ENCODE results near the gene LSM7.

DNA sequence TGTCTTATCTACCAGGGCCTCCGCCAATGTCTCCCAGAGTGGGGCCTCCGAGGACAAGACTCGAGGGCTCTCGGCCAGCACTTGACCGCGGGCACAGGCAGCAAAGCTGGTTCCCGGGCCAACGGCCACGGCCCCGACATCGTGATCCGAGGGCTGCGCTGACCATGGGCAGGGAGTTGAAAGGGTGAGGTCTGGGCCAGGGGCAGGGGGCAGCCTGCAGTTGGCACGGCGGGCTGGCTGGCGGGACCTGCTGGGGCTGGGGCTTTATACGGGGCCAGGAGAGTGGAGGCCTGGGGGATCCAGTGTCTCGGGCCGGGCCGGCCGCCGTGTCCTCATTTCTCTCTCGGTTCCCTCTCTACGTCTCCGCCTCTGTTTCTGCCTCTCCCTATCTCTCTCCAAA lies 10.6 kb downstream of the LSM7 start:
- TF ChIP-seq, protein P1, sequence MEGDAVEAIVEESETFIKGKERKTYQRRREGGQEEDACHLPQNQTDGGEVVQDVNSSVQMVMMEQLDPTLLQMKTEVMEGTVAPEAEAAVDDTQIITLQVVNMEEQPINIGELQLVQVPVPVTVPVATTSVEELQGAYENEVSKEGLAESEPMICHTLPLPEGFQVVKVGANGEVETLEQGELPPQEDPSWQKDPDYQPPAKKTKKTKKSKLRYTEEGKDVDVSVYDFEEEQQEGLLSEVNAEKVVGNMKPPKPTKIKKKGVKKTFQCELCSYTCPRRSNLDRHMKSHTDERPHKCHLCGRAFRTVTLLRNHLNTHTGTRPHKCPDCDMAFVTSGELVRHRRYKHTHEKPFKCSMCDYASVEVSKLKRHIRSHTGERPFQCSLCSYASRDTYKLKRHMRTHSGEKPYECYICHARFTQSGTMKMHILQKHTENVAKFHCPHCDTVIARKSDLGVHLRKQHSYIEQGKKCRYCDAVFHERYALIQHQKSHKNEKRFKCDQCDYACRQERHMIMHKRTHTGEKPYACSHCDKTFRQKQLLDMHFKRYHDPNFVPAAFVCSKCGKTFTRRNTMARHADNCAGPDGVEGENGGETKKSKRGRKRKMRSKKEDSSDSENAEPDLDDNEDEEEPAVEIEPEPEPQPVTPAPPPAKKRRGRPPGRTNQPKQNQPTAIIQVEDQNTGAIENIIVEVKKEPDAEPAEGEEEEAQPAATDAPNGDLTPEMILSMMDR (IDR thresholded peaks at IDR 0.05), result no peak
- no peak for TF ChIP-seq POLR2A (IDR thresholded peaks at IDR 0.05)
